GM19372 (cell line): ENCODE results near the gene TEX22.

Experiments used
- ATAC-seq: cut with Tn5 transposase; IDR thresholded peaks from one replicate; pipeline ENCODE4 v1.9.1; 2021; ENCODE audit warnings: mild to moderate bottlenecking, low read depth, moderate library complexity; ENCODE audit not compliant: unreplicated experiment

TEX22 gene

GRCh38 chr14:105384041-105384557 lies 14.2 kb upstream of the TEX22 start:
- no peak for ATAC-seq

- no peak for ATAC-seq
These were observed 13.6 kb upstream of the TEX22 start for GRCh38 chr14:105384605-105385321.

- ATAC-seq = no peak
These were observed 13.1 kb upstream of the TEX22 start for GRCh38 chr14:105385322-105385637.

GRCh38 chr14:105385698-105386365 lies 12.5 kb upstream of the TEX22 start:
- no peak for ATAC-seq

GRCh38 chr14:105386581-105387529 lies 11.5 kb upstream of the TEX22 start:
- ATAC-seq = no peak

- no peak for ATAC-seq
These were observed 10.8 kb upstream of the TEX22 start for GRCh38 chr14:105387530-105387922.

GRCh38 chr14:105388110-105388951 lies 10.0 kb upstream of the TEX22 start:
- no peak for ATAC-seq

GRCh38 chr14:105388976-105389375 lies 9.4 kb upstream of the TEX22 start:
- no peak for ATAC-seq

- ATAC-seq = no peak
These were observed 8.8 kb upstream of the TEX22 start for GRCh38 chr14:105389534-105389933.

GRCh38 chr14:105389976-105390848 lies 8.1 kb upstream of the TEX22 start:
- ATAC-seq = no peak

GRCh38 chr14:105390849-105391500 lies 7.4 kb upstream of the TEX22 start:
- ATAC-seq = no peak

- no peak for ATAC-seq
These were observed 6.8 kb upstream of the TEX22 start for GRCh38 chr14:105391541-105391940.

GRCh38 chr14:105392131-105393090 lies 5.9 kb upstream of the TEX22 start:
- ATAC-seq = no peak

GRCh38 chr14:105393151-105393550 lies 5.2 kb upstream of the TEX22 start:
- no peak for ATAC-seq

- ATAC-seq = no peak
These were observed 3.4 kb upstream of the TEX22 start for GRCh38 chr14:105394714-105395537.

GRCh38 chr14:105395538-105395854 lies 2.8 kb upstream of the TEX22 start:
- no peak for ATAC-seq

GRCh38 chr14:105397350-105397931 lies 897 bp upstream of the TEX22 start:
- ATAC-seq = no peak
